Measurements from ENCODE around the gene PPP6R2.

The PPP6R2 gene

DNA sequence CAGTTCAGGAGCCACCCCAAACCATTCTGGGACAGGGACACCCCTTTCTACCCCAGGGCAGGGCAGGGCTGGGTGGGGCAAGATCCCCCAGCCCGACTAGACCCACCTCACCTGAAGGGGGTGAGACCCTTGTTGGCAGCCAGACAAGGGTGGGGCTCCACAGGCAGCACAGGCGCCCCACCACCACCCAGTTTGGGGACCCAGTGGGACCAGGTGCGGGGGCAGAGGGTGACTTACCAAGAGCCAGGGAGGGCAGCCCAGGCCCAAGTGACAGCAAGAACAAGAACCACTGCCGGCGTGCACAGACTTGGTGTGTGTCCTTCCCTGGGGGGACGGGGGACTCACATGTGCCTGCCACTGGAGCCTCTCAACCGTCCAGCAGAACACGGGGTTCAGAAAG, 140.4 kb downstream of the PPP6R2 start:
- no peak for FAIRE-seq

DNA sequence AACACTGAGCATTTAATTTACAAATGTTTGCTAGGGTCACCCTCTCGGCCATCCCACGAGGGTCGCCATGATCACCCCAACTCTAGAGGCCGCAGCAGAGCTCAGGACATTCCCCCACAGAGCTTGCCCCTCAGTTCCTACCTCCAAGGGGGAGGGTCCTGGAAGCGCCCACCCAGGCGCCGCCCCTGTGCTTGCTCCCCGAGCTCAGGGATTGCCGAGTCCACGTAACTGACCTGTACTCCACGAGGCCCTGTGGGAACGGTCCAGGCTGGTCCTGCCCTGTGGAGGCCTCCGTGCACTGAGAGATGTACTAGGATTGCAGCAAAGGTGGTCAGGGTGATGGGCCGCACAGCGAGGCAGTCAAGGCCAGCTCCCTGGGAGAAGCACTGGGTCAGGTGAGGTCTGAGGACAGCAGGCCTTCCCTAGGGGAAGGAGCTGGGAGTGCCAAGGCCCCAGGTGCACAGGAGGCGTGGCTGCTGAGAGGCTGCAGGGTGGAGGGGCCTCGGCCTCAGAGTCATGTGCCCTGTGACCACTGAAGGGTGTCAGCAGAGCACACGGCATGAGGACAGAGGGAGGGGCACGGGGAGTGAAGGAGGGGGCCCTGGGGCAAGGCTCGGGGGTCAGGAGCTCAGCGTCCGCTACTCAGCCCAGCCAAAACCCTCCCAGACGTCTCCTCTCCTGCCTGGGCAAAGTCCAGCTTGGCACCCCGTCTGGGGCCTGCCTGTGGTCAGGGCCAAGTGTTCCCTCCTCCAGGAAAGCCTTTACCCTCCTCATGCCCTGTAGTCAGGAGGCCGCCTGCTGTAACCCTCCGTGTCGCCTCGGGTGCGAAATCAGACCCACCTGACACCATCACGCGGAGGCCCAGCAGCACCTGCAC, 141.1 kb downstream of the PPP6R2 start:
- FAIRE-seq (no peak), DNase-seq (ENCODE audit: low spot score) (no peak)

More for the DNA sequence above, 140.4 kb downstream of the PPP6R2 start:
- DNase-seq (ENCODE audit: low spot score): no peak

DNA sequence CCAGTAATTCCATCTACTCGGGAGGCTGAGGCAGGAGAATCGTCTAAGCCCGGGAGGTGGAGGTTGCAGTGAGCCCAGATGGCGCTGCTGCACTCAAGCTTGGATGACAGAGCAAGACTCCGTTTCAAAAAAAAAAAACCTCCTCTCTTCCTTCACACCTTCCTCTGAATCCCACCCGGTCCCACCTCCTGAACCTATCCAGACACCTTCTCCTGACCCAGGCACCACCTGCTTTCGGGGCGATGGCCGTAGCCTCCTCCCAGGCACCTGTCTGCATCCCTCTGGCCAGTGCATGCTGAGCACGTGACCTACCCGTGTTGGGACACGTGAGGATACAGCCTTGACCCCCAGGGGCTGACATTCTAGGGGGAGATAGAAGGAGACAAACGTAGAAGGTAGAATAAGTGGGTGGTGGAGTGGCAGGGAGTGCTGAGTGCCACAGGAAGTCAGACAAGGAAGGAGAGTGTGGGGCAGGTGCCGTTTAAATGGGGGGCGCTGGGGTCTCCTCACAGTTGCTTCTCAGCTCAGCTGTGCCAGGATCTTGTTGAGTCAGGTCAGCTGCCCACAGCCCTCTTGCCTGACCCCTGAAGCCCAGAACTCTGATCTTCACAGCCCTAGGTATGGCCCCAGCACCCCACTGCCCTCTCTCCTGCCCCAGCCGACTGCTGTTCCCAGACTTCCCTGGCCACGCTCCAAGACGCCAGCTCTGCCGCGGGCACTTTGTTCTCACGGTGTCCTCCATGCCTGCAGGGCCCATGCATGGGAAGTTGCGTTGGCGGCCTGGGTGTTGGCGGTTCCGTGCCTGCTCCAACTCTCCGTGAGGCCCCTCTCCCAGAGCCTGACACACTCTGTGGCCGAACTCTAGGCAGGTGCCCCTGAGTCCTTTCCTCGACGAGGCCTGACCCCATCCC, 142.3 kb downstream of the PPP6R2 start:
- no peak for DNase-seq (ENCODE audit: low spot score)
- no peak for FAIRE-seq

DNA sequence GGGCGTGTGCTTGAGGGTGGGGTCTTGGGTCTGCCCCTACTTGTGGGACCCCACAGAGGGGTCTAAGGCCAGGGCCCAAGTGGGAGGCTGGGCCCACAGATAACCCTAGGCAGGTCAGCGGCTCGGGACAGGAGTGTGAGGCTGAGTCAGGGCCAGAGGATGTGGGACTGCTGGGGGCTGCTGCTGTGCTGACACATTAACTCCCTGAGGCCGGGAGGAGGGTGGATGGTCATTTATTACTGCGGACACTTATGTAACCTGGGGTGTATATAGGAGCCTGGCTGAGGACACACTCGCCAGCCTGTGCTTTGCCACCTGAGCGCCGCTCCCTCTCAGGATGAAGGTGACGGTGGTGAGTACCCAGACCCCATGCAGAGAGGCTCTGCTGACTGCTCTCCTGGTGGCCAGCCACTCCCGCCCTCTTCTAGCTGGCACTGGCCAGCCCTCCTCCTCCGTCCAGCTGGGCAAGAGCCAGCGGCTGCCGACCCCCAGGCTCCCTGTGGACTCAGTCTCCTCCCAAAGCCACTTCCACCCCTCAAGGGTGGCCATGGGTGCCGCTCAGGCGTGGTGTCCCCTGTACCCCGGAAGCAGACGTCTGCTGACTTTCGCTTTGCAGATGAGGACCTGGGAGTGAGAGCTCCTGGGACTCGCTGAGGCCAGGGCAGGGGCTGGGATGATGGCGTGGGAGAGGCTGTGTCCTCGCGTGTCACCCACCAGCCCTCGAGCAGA, 143.6 kb downstream of the PPP6R2 start, which contains the start of gene MIOX:
Gene MIOX, plus strand, starts transcription at position 299 of the 729 bp plus-strand sequence. Its CDS starts 39 bp downstream, at position 338.
- FAIRE-seq: peak; percentile 75
- DNase-seq (ENCODE audit: low spot score): peak; percentile 81

DNA sequence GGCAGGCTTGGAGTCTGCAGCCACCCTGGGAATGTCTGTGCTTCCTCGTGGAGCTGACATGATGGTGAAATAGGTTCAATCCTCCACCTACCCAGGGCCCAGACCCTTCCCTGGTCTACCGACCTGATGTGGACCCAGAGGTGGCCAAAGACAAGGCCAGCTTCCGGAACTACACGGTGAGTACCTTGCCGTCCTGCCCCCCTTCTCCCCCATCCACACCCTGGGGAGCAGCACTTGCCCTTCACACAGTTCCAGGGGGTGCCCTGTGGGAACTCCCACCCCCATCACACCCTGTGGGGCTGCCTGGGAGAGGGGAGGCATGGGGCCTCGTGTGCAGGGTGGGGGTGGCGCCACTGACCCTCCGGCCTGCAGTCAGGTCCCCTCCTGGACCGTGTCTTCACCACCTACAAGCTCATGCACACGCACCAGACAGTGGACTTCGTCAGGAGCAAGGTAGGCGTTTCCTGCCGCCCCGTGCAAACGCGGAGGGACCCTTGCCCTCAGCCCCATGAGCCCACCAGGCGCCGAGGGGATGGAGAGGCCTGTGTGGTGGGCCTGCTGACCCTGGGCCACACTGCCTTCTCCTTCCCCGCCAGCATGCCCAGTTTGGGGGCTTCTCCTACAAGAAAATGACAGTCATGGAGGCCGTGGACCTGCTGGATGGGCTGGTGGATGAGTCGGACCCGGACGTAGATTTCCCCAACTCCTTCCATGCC, 144.3 kb downstream of the PPP6R2 start:
- DNase-seq (ENCODE audit: low spot score) (no peak), FAIRE-seq (no peak)

DNA sequence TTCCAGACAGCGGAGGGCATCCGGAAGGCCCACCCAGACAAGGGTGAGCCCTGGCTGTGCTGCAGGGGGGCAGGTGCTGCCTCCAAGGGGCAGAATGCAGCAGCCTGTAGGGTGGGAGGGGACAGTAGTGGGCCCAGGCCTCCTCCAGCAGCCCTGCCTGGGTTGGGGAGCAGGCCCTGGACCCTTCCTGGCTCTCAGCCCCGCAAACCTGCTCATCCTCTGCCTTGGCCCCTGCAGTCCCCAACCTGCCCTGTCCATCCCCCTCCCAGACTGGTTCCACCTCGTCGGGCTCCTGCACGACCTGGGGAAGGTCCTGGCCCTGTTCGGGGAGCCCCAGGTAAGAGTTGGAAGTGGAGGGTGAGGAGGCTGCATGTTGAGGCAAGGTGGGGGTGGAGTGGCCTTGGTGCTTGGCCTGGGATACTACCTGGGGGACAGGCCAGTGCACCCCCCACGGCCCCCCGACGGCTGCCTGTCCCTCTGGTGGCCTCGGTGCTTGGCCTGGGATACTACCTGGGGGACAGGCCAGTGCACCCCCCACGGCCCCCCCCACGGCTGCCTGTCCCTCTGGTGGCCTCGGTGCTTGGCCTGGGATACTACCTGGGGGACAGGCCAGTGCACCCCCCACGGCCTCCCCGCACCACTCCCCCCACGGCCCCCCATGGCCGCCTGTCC, 145.0 kb downstream of the PPP6R2 start:
- no peak for DNase-seq (ENCODE audit: low spot score)
- no peak for FAIRE-seq

DNA sequence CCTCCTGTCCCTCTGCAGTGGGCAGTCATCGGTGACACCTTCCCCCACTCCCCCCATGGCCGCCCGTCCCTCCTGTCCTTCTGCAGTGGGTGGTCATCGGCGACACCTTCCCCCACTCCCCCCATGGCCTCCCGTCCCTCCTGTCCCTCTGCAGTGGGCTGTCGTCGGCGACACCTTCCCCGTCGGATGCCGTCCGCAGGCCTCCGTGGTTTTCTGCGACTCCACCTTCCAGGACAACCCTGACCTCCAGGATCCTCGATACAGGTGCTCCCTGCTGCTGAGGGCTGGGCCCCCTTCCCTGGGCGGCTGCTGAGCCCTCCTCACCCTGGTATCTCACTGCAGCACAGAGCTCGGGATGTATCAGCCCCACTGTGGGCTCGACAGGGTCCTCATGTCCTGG, 145.8 kb downstream of the PPP6R2 start:
- FAIRE-seq (no peak), DNase-seq (ENCODE audit: low spot score) (no peak)

DNA sequence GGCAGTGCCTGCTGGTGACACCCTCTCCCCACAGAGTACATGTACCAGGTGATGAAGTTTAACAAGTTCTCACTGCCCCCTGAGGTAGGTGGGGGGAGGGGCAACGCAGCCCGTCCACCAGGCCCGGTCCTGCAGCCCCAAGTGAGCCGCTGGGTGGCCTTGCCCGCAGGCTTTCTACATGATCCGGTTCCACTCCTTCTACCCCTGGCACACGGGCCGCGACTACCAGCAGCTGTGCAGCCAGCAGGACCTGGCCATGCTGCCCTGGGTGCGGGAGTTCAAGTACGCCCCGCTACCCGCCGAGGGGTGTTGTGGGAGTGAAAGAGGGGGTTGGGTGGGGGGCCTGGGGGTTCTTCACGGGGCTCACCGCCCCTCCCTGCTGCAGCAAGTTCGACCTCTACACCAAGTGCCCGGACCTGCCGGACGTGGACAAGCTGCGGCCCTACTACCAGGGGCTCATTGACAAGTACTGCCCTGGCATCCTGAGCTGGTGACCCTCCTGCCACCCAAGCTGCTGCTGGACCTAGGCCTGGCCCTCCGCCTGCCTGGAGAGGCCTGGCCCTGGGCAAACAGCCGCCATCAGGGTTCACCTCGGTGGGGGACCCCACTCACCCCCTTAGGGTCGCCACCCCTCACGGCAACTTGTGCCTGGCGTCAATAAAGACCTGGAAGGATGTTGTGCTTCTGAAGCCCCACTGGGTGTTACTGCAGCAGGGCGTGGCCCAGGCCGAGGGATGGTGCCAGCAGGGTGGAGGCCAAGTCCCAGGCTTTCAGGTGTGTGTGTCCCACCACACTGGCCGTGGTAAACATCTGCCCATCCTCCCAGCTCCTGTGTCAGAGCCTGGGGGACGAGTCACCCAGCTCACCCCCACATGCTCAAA, 146.5 kb downstream of the PPP6R2 start:
- DNase-seq (ENCODE audit: low spot score): no peak

DNA sequence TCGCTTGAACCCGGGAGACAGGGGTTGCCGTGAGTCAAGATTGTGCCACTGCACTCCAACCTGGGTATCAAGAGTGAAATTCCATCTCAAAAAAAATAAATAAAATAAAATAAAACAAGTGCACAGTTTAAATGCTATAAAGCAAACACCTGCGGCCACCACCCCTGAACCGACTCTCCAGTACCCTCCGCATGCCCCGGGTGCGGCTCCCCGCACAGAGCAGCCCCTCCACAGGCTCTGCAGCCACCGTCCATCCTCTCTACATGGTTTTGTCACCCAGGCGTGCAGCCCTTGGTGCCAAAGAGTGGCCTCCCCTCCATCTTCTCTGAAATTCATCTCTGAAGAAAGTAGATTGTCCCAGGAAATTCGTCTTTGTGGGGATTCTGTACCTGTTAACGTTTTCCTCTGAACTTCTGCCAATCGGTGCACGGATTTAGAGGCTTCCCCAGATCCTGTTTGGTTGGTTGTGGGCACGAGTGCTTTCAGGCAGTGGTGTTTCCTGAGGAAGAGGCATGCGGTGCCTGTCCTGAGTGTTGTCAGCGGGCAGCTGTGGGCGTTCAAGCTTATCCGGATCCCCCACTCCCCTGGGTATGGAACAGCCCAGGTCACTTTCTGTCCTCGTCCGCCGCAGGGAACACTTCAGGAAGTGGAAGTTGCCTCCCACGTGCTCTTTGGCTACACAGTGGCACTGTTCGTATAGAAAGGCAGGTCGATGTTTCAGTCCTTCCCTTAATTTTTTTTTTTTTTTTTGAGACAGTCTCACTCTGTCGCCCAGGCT, 147.6 kb downstream of the PPP6R2 start:
- DNase-seq (ENCODE audit: low spot score): no peak
- no peak for FAIRE-seq

More for the DNA sequence above, 146.5 kb downstream of the PPP6R2 start:
- FAIRE-seq: no peak
